ENCODE measurements around the gene FGF19. TPM values are rescaled to one million over a fixed set of nuclear protein-coding genes. Genes with fewer than 3 reads are reported as not detected.

Gene FGF19
- total RNA-seq, 6 donors from 2014 or later = 0.23 to 0.24 TPM; not detected in 4

DNA sequence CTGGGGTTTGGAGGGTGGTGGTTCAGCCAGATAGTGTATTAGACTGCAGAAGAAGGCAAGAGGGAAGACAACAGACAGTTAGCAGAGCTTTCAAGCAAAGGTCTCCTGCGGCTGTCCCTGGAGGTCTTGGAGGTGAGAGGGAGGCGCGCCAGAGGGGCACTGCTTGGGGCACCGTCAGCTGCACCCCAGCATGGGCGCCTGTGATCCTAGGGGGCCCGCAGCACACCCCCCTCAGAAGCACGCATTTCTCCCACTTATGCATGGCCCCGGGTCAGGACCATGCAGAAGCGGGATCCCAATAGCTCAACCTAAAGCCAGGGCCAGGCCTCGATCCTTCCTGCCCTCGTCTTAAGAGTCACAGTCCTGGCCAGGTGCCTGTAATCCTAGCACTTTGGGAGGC lies 44.8 kb upstream of the FGF19 start:
- no peaks in the 10 kb centered on the region for H3K4me1 ChIP-seq
- DNase-seq (no peak), ATAC-seq (ENCODE audit: low FRiP score in 2 of 2) (no peak)
- H3K4me3 ChIP-seq = no peak overlapping the region
- no peaks in the 10 kb centered on the region for H3K36me3 ChIP-seq
- no peaks in the 10 kb centered on the region for H3K9me3 ChIP-seq
- no peaks in the 10 kb centered on the region for H3K27me3 ChIP-seq
- no peak overlapping the region for H3K27ac ChIP-seq
- WGBS, 2 donors = 79 to 85% methylated on average over 7 to 11 of the region's 11 CpGs
- TF ChIP-seq EP300 (IDR thresholded peaks at IDR 0.05) (no peak), POLR2A (IDR thresholded peaks at IDR 0.05) (no peak), POLR2AphosphoS5 (IDR thresholded peaks at IDR 0.05) (no peak)
- TF ChIP-seq, protein P1, sequence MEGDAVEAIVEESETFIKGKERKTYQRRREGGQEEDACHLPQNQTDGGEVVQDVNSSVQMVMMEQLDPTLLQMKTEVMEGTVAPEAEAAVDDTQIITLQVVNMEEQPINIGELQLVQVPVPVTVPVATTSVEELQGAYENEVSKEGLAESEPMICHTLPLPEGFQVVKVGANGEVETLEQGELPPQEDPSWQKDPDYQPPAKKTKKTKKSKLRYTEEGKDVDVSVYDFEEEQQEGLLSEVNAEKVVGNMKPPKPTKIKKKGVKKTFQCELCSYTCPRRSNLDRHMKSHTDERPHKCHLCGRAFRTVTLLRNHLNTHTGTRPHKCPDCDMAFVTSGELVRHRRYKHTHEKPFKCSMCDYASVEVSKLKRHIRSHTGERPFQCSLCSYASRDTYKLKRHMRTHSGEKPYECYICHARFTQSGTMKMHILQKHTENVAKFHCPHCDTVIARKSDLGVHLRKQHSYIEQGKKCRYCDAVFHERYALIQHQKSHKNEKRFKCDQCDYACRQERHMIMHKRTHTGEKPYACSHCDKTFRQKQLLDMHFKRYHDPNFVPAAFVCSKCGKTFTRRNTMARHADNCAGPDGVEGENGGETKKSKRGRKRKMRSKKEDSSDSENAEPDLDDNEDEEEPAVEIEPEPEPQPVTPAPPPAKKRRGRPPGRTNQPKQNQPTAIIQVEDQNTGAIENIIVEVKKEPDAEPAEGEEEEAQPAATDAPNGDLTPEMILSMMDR (IDR thresholded peaks at IDR 0.05) = no peak

DNA sequence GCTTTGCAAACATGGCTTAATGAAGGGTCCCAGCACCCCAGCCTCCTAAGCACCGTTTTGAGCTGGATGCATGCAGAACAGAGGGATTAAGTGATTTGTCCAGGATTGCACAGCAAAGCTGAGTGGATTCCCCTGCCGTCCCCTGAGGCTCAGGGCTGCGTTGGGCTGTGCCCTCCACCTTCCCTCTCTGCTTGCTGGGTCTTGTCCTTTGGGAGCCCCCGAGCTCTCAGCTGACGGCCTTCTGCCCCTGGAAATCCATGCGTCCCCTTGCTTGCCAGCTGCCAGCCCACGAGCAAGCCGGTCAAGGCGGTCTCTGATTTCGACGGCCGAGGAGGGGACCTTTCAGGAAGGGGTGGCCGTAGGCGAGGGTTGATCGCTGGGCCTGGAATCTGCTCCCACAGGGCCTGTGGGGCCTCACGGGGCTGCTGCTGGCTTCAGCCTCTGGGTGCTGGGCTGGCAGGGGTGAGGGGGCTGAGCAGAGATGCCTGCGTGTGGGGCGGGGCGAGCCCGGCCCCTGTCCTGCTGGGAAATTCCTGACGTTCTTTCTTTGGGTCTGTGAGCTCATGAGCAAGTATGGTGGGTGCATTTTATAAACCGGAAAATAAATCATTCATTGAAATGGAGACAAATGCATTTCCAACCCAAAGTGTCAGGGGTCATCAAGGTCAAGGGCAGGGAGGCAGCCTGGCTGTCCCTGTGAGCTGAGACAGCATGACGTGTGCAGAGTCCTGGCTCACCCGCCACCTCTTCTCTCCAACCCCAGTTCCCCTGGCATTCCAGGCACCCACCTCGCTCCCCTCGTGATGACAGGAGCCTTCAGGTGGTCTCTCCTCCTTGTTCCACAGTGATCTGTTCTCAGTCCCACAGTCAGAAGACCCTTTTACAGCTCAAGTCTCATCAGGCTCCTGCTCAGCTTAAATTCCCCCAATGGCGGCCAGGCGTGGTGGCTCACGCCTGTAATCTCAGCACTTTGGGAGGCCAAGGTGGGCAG lies 43.2 kb upstream of the FGF19 start:
- H3K27me3 ChIP-seq = no peaks in the 10 kb centered on the region
- WGBS, 2 donors = 50 to 62% methylated on average over 8 to 29 of the region's 29 CpGs
- H3K9me3 ChIP-seq = no peaks in the 10 kb centered on the region
- no peak overlapping the region for H3K4me3 ChIP-seq
- H3K4me1 ChIP-seq = no peaks in the 10 kb centered on the region
- H3K36me3 ChIP-seq = no peaks in the 10 kb centered on the region
- H3K27ac ChIP-seq = no peak overlapping the region
- ATAC-seq (ENCODE audit: low FRiP score in 2 of 2) (no peak), DNase-seq (no peak)
- TF ChIP-seq POLR2AphosphoS5 (IDR thresholded peaks at IDR 0.05) = no peak
- TF ChIP-seq, protein P1 (IDR thresholded peaks at IDR 0.05) = no peak
- no peak for TF ChIP-seq POLR2A (IDR thresholded peaks at IDR 0.05)

DNA sequence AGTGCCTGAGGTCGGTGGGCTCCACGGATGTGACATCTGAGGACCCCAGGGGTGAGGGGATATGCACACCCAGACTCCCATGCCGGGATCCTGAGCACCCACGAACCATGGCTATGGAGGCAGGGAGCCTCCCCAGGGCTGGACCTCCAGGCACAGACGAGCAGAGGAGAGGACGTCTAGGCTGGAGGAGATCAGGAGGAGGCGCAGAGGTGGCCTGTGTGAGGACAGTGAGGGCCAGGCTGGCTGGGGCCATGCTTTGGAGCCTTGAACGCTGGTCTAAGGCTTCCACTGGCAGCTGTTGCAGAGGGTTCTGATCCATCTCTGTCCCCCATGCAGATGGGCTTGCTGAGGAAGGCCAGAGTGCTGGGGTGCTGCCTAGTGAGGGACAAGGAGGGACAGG lies 42.3 kb upstream of the FGF19 start:
- Histone ChIP-seq H3K4me1 (no peaks in the 10 kb centered on the region), H3K36me3 (no peaks in the 10 kb centered on the region), H3K27ac (no peak overlapping the region), H3K27me3 (no peaks in the 10 kb centered on the region), H3K4me3 (no peak overlapping the region), H3K9me3 (no peaks in the 10 kb centered on the region)
- 77 to 79% methylated on average over 8 of the region's 8 CpGs for WGBS, 2 donors
- ATAC-seq (ENCODE audit: low FRiP score in 2 of 2) = no peak
- DNase-seq = no peak
- TF ChIP-seq POLR2A (IDR thresholded peaks at IDR 0.05) = no peak
- TF ChIP-seq EP300 (IDR thresholded peaks at IDR 0.05) = no peak
- TF ChIP-seq, protein P1 (IDR thresholded peaks at IDR 0.05) = no peak
- TF ChIP-seq POLR2AphosphoS5 (IDR thresholded peaks at IDR 0.05) = no peak

DNA sequence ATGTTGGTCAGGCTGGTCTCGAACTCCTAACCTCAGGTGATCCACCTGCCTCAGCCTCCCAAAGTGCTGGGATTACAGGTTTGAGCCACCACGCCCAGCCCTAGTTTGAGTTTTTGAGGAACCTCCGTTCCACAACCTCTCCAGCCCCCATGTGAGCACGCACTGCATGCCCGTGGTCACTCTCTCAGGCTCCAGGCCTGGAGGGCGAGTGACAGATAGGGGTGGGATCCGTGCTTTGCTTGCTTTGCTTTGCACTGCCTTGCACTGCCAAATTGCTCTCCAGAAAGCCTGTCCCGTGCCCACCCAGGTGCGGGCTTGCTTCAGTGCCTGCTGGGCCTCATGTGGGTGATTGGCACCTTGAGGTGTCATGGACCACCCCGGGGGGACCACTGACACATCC lies 41.4 kb upstream of the FGF19 start:
- no peak for ATAC-seq (ENCODE audit: low FRiP score in 2 of 2)
- TF ChIP-seq POLR2AphosphoS5 (IDR thresholded peaks at IDR 0.05) = no peak
- TF ChIP-seq POLR2A (IDR thresholded peaks at IDR 0.05) = no peak
- no peak for TF ChIP-seq EP300 (IDR thresholded peaks at IDR 0.05)
- TF ChIP-seq, protein P1 (IDR thresholded peaks at IDR 0.05) = no peak
- no peak overlapping the region for H3K27ac ChIP-seq

More for the DNA sequence above, 41.4 kb upstream of the FGF19 start:
- no peak for DNase-seq
- Histone ChIP-seq H3K4me3 (no peak overlapping the region), H3K27me3 (no peaks in the 10 kb centered on the region), H3K36me3 (no peaks in the 10 kb centered on the region), H3K9me3 (no peaks in the 10 kb centered on the region), H3K4me1 (no peaks in the 10 kb centered on the region)
- WGBS, 2 donors = 81 to 82% methylated on average over 7 to 10 of the region's 10 CpGs
